Smooth muscle cell (in vitro differentiated cells): Measurements from ENCODE around the gene PLPPR2. TPM values are rescaled to one million over a fixed set of nuclear protein-coding genes. Genes with fewer than 3 reads are reported as not detected.
"Not testable (repeated sequence)": the region's sequence is repeated elsewhere in the genome, so short reads cannot be mapped to it uniquely, and the experiment has no call there.

Experiments
- DNase-seq: peaks from one replicate; lab custom pipeline; 2025; ENCODE audit not compliant: unreplicated experiment; lab: John Stamatoyannopoulos, UW
- H2AFZ ChIP-seq: fragments of 200-600 bp; sonication (generic); 2 replicates; pipeline ENCODE4 v1.6.0; 2016; ENCODE audit warnings: antibody characterized with exemption, low read depth, mild to moderate bottlenecking
- H3F3A ChIP-seq: fragments of 200-600 bp; sonication (generic); 2 replicates; pipeline ENCODE4 v1.6.0; 2017; ENCODE audit warnings: antibody characterized with exemption, low read depth
- H3K27ac ChIP-seq: fragments of 200-600 bp; sonication (generic); 2 replicates; pipeline ENCODE4 v1.5.1; 2016; ENCODE audit warnings: low read depth, mild to moderate bottlenecking
- H3K27me3 ChIP-seq: fragments of 200-600 bp; sonication (generic); 2 replicates; pipeline ENCODE4 v1.6.1; 2016; ENCODE audit warnings: low read depth, mild to moderate bottlenecking
- H3K36me3 ChIP-seq: fragments of 200-600 bp; sonication (generic); 2 replicates; pipeline ENCODE4 v1.5.1; 2016; ENCODE audit warnings: low read depth
- H3K4me1 ChIP-seq: fragments of 200-600 bp; sonication (generic); 2 replicates; pipeline ENCODE4 v1.5.1; 2016; ENCODE audit warnings: low read depth
- H3K4me2 ChIP-seq: fragments of 200-600 bp; sonication (generic); 2 replicates; pipeline ENCODE4 v1.6.0; 2016; ENCODE audit warnings: mild to moderate bottlenecking
- H3K4me3 ChIP-seq: fragments of 200-600 bp; sonication (generic); 2 replicates; pipeline ENCODE4 v1.5.1; 2016; ENCODE audit warnings: mild to moderate bottlenecking
- H3K79me2 ChIP-seq: fragments of 200-600 bp; sonication (generic); 2 replicates; pipeline ENCODE4 v1.6.0; 2016; ENCODE audit warnings: low read depth, mild to moderate bottlenecking
- H3K9ac ChIP-seq: fragments of 200-600 bp; sonication (generic); 2 replicates; pipeline ENCODE4 v1.6.0; 2016; ENCODE audit warnings: low read depth
- H3K9me3 ChIP-seq: fragments of 200-600 bp; sonication (generic); replicated peaks from 2 replicates; pipeline ENCODE4 v1.5.1; 2016; ENCODE audit warnings: low read depth
- H4K20me1 ChIP-seq: fragments of 200-600 bp; sonication (generic); 2 replicates; pipeline ENCODE4 v1.6.0; 2016; ENCODE audit warnings: low read depth
- CTCF ChIP-seq: fragments of 200-600 bp; sonication (generic); IDR thresholded peaks from 2 replicates; pipeline ENCODE4 v1.5.1; 2017; ENCODE audit warnings: borderline replicate concordance, mild to moderate bottlenecking, antibody characterized with exemption; ENCODE audit not compliant: insufficient read depth, poor library complexity, severe bottlenecking
- WGBS: methylation state at CpG from one replicate; pipeline ENCODE4 v1.1.7; 2016; ENCODE audit warnings: low lambda C conversion rate; 5-methylcytosine and 5-hydroxymethylcytosine counted together
- polyA plus RNA-seq: library from polyadenylated mRNA; unstranded; fragments of >200 nt; fragmentation: Nextera tagmentation; extraction: Ambion mirVana; gene quantifications from 2 replicates; pipeline ENCODE4 v1.2.1, GENCODE V29; 2016
- total RNA-seq: library from RNA; depleted of rRNA; stranded (reverse); fragments of >200 nt; gene quantifications from 2 replicates; pipeline ENCODE4 v1.2.3, GENCODE V29; 2014

Gene PLPPR2, protein sequence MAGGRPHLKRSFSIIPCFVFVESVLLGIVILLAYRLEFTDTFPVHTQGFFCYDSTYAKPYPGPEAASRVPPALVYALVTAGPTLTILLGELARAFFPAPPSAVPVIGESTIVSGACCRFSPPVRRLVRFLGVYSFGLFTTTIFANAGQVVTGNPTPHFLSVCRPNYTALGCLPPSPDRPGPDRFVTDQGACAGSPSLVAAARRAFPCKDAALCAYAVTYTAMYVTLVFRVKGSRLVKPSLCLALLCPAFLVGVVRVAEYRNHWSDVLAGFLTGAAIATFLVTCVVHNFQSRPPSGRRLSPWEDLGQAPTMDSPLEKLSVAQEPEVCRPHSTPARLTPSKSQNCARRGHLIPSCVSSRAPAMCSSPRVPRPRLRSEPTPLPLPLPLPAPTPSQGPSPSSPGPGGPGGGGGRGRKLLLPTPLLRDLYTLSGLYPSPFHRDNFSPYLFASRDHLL
- 15.1 and 21.4 TPM in 2 replicates for total RNA-seq
- 54.0 and 67.1 TPM in 2 replicates for polyA plus RNA-seq

GRCh38 chr19:11355160-11356073 lies at the start of gene PLPPR2:
Gene PLPPR2 (plus strand): TSS chr19:11355432. CDS start chr19:11357674, 2,242 bp downstream.
- WGBS: 16% methylated on average over 27 of the region's 62 CpGs

DNA sequence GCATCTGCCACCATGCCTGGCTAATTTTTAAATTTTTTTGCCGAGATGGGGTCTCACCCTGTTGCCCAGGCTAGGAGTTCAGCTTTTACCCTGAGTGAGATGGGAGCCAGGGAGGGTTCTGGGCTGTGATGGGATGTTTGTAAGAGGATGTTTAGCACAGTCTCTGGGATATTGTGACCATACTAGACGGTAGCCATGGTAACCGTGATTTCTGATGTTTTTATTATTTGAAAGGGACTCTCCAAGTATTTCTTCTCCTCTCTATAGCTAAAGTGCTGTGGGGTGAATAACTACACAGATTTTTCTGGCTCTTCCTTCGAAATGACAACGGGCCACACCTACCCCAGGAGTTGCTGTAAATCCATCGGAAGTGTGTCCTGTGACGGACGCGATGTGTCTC lies 48.9 kb upstream of the PLPPR2 start:
- Histone ChIP-seq H3F3A (no peaks in the 10 kb centered on the region), H3K4me1 (no peaks in the 10 kb centered on the region), H4K20me1 (no peaks in the 10 kb centered on the region), H3K36me3 (no peaks in the 10 kb centered on the region), H3K9ac (no peak overlapping the region), H3K79me2 (no peaks in the 10 kb centered on the region), H3K27ac (no peak overlapping the region), H3K4me3 (no peak overlapping the region), H3K4me2 (no peak overlapping the region), H3K27me3 (no peaks in the 10 kb centered on the region), H2AFZ (no peak overlapping the region), H3K9me3 (no peaks in the 10 kb centered on the region)
- DNase-seq: no peak
- TF ChIP-seq CTCF: no peak
- 89% methylated on average over 9 of the region's 9 CpGs for WGBS

More at GRCh38 chr19:11355160-11356073, at the start of gene PLPPR2:
- no peaks in the 10 kb centered on the region for H3K36me3 ChIP-seq
- H3K27me3 ChIP-seq: no peaks in the 10 kb centered on the region
- no peak for TF ChIP-seq CTCF
- no peaks in the 10 kb centered on the region for H3K9me3 ChIP-seq
- H3K79me2 ChIP-seq: no peaks in the 10 kb centered on the region
- H4K20me1 ChIP-seq: peaks cover 27% of the 10 kb centered on the region
- DNase-seq: peak; percentile 65
- peak within 1 kb of the TSS; percentile 96 for H3K4me2 ChIP-seq
- H3K9ac ChIP-seq: peak within 1 kb of the TSS; percentile 75
- peak within 1 kb of the TSS; percentile 79 for H3K4me3 ChIP-seq
- no peaks in the 10 kb centered on the region for H3F3A ChIP-seq
- H3K4me1 ChIP-seq: no peaks in the 10 kb centered on the region
- H3K27ac ChIP-seq: no peak within 1 kb of the TSS
- peak within 1 kb of the TSS; percentile 72 for H2AFZ ChIP-seq

- WGBS: 98% methylated on average over 9 of the region's 9 CpGs
- not testable (repeated sequence) for H3K4me2 ChIP-seq, H3K27me3 ChIP-seq, H2AFZ ChIP-seq, H3K4me1 ChIP-seq, H4K20me1 ChIP-seq, H3K4me3 ChIP-seq, H3K9ac ChIP-seq, H3F3A ChIP-seq, DNase-seq, H3K9me3 ChIP-seq, H3K36me3 ChIP-seq, H3K79me2 ChIP-seq, H3K27ac ChIP-seq
Observed at GRCh38 chr19:11320278-11320995, 34.8 kb upstream of the PLPPR2 start.
